HK-2 (cell line): Measurements from ENCODE around the gene DNM3.

Experiments
- DNase-seq: peaks from one replicate; pipeline ENCODE4 v3.0.0-alpha.2; 2018; ENCODE audit not compliant: unreplicated experiment

Gene DNM3

GRCh38 chr1:172176206-172176605, 334.9 kb downstream of the DNM3 start:
- DNase-seq: no peak

- no peak for DNase-seq
Measured at GRCh38 chr1:172177849-172178248, 336.6 kb downstream of the DNM3 start.

GRCh38 chr1:172178886-172179285, 337.6 kb downstream of the DNM3 start:
- DNase-seq: no peak

GRCh38 chr1:172179918-172180317, 338.6 kb downstream of the DNM3 start:
- no peak for DNase-seq

GRCh38 chr1:172180501-172181285, 339.4 kb downstream of the DNM3 start:
- DNase-seq: no peak

- DNase-seq: no peak
Measured at GRCh38 chr1:172184506-172185191, 343.4 kb downstream of the DNM3 start.

GRCh38 chr1:172185211-172185610, 343.9 kb downstream of the DNM3 start:
- DNase-seq: no peak

- no peak for DNase-seq
Measured at GRCh38 chr1:172185996-172186395, 344.7 kb downstream of the DNM3 start.

GRCh38 chr1:172201572-172201971, 360.3 kb downstream of the DNM3 start:
- DNase-seq: no peak

- no peak for DNase-seq
Measured at GRCh38 chr1:172203135-172203823, 362.0 kb downstream of the DNM3 start.

GRCh38 chr1:172203902-172204301, 362.6 kb downstream of the DNM3 start:
- DNase-seq: no peak

- no peak for DNase-seq
Measured at GRCh38 chr1:172206256-172206655, 365.0 kb downstream of the DNM3 start.

- no peak for DNase-seq
Measured at GRCh38 chr1:172208635-172209034, 367.3 kb downstream of the DNM3 start.

GRCh38 chr1:172211221-172211620, 369.9 kb downstream of the DNM3 start:
- DNase-seq: no peak

GRCh38 chr1:172212124-172212523, 370.8 kb downstream of the DNM3 start:
- no peak for DNase-seq

- no peak for DNase-seq
Measured at GRCh38 chr1:172215006-172215405, 373.7 kb downstream of the DNM3 start.

- DNase-seq: no peak
Measured at GRCh38 chr1:172219966-172220365, 378.7 kb downstream of the DNM3 start.

GRCh38 chr1:172220376-172220775, 379.1 kb downstream of the DNM3 start:
- no peak for DNase-seq

GRCh38 chr1:172221436-172221835, 380.1 kb downstream of the DNM3 start:
- no peak for DNase-seq

GRCh38 chr1:172224871-172225270, 383.6 kb downstream of the DNM3 start:
- DNase-seq: no peak

- no peak for DNase-seq
Measured at GRCh38 chr1:172229942-172230341, 388.6 kb downstream of the DNM3 start.

GRCh38 chr1:172230526-172230925, 389.2 kb downstream of the DNM3 start:
- DNase-seq: no peak

GRCh38 chr1:172236958-172237357, 395.7 kb downstream of the DNM3 start:
- no peak for DNase-seq
